Stimulated activated CD4-positive, alpha-beta T cell treated with anti-CD3 and anti-CD28 coated beads, Interleukin-2, amount 100 ng/mL, for 48 hours (primary cell): Measurements from ENCODE around the gene PECR.
"Not testable (repeated sequence)": the region's sequence is repeated elsewhere in the genome, so short reads cannot be mapped to it uniquely, and the experiment has no call there.

ENCODE experiments used
- DNase-seq, 2 donors: peaks; one replicate each; pipeline ENCODE4 v3.0.0-alpha.2; 2020

PECR gene

GRCh38 chr2:216023055-216023648, 58.5 kb downstream of the PECR start:
- DNase-seq: peak; percentile 38 to 45

GRCh38 chr2:216021768-216022565, 59.6 kb downstream of the PECR start:
- no peak for DNase-seq

GRCh38 chr2:216018709-216019108, 62.9 kb downstream of the PECR start:
- no peak for DNase-seq

GRCh38 chr2:216017365-216017764, 64.2 kb downstream of the PECR start:
- peak in 1 of 2 donors; percentile 19 for DNase-seq

- no peak for DNase-seq
These were observed 65.0 kb downstream of the PECR start for GRCh38 chr2:216016581-216016980.

GRCh38 chr2:216015722-216016464, 65.7 kb downstream of the PECR start:
- peak in 1 of 2 donors; percentile 26 for DNase-seq

- DNase-seq: no peak
These were observed 66.6 kb downstream of the PECR start for GRCh38 chr2:216014986-216015385.

GRCh38 chr2:216014006-216014405, 67.6 kb downstream of the PECR start:
- DNase-seq: no peak

GRCh38 chr2:216013080-216013909, 68.3 kb downstream of the PECR start, which contains the start of gene MREG:
Gene MREG, minus strand, starts transcription at chr2:216013551. Its CDS starts 224 bp downstream, at chr2:216013327.
- DNase-seq: peak; percentile 86 to 88

- DNase-seq: no peak
These were observed 68.9 kb downstream of the PECR start for GRCh38 chr2:216012830-216013079.

- no peak for DNase-seq
These were observed 69.3 kb downstream of the PECR start for GRCh38 chr2:216012133-216012829.

- not testable (repeated sequence) for DNase-seq
These were observed 72.4 kb downstream of the PECR start for GRCh38 chr2:216009215-216009614.

- no peak for DNase-seq
These were observed 73.2 kb downstream of the PECR start for GRCh38 chr2:216008387-216008786.

GRCh38 chr2:216006164-216006663, 75.4 kb downstream of the PECR start:
- DNase-seq: peak; percentile 32

GRCh38 chr2:216004697-216005283, 76.8 kb downstream of the PECR start:
- DNase-seq: no peak

- no peak for DNase-seq
These were observed 77.5 kb downstream of the PECR start for GRCh38 chr2:216003876-216004696.

- no peak for DNase-seq
These were observed 78.9 kb downstream of the PECR start for GRCh38 chr2:216002693-216003092.

GRCh38 chr2:216002101-216002678, 79.4 kb downstream of the PECR start:
- no peak for DNase-seq

GRCh38 chr2:216001216-216002100, 80.2 kb downstream of the PECR start:
- DNase-seq: no peak
